ENCODE measurements around the gene FOLR2.
"Not testable (repeated sequence)": the region's sequence is repeated elsewhere in the genome, so short reads cannot be mapped to it uniquely, and the experiment has no call there.

The FOLR2 gene

GRCh38 chr11:72243173-72244059 is 26.8 kb downstream of the FOLR2 start:
- no peak for DNase-seq

DNA sequence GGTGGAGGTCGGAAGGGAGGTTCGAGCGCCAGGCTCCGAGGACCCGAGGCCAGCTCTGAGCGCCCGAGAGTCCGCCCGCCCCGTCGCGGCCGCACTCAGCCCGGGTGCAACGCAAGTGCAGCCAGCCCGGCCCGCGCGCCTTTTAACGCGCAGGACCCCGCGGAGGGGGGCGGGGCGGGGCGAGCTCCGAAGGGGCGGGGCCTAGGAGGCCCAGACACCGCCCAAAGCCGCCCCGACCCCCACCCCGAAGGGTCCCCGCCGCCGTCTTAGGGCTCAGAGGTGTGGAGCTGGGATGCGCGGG is 27.4 kb downstream of the FOLR2 start, which contains the start of gene PHOX2A:
Gene PHOX2A, minus strand, starts transcription at position 117 of the 301 bp plus-strand sequence. CDS start 172 bp downstream, outside the sequence.
- no peak for DNase-seq

DNA sequence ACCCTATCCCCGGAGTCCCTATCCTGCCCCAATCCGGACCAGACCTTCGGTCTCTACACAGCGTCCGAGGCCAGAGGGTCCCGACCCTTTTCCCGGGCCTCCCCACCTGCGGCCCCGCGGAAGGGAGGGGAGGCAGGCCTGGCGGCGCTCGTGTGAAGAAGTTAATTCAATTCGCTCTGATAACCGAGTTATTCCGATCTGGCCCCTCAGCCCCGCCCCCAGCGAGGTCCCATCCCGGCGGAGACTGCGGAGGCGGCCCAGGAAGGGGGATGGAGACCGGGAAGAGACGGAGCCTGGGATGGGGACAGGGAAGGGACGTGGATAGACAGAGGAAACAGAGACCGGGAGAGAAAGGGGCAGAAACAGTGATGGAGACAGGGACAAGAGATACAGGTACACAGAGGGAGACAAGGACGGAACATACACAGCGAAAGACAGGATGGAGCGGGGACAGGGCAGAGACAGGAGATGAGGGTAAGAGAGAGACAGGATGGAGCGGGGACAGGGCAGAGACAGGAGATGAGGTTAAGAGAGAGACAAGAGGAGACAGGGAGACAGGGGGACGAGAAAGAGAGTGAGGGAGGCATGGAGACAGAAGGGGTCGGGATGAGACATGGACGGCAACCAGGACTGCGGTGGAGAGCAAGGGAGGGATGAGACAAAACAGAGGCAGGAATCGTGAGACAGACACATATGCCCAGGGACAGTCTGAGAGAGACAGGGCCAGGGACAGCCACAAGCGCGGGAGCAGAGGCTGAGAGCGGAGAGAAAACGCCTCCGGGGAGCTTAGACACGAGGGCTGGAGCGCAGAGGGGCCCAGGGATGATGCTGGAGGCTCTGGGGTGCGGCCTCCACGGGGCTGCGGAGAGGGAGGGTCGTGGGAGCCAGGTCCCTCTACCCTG is 28.0 kb downstream of the FOLR2 start:
- no peak for DNase-seq

GRCh38 chr11:72245263-72245816 is 28.7 kb downstream of the FOLR2 start:
- no peak for DNase-seq

- DNase-seq = no peak
Measured at GRCh38 chr11:72247584-72247983, 31.0 kb downstream of the FOLR2 start.

- DNase-seq = no peak
Measured at GRCh38 chr11:72249961-72250360, 33.4 kb downstream of the FOLR2 start.

- no peak for DNase-seq
Measured at GRCh38 chr11:72250661-72251464, 34.3 kb downstream of the FOLR2 start.

GRCh38 chr11:72251614-72252013 is 35.0 kb downstream of the FOLR2 start:
- DNase-seq = no peak

DNA sequence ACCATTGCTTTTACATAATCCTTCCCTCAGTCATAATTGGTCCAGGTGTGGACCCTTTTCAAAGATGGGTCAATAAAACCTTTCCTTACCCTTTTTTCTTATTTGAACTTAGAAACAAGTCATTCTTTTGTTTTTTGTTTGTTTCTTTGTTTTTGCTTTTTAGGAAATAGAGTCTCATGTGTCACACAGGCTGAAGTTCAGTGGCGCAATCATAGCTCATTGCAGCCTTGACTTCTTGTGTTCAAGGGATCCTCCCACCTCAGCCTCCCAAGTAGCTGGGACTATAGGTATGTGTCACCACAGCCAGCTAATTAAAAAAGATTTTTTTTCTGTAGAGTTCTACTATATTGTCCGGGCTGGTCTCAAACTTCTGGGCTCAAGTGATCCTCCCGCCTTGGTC is 36.8 kb downstream of the FOLR2 start:
- no peak for DNase-seq

- no peak for DNase-seq
Measured at GRCh38 chr11:72254299-72254993, 37.9 kb downstream of the FOLR2 start.

- no peak for DNase-seq
Measured at GRCh38 chr11:72257570-72257969, 41.0 kb downstream of the FOLR2 start.

- DNase-seq = no peak
Measured at GRCh38 chr11:72259490-72259889, 42.9 kb downstream of the FOLR2 start.

DNA sequence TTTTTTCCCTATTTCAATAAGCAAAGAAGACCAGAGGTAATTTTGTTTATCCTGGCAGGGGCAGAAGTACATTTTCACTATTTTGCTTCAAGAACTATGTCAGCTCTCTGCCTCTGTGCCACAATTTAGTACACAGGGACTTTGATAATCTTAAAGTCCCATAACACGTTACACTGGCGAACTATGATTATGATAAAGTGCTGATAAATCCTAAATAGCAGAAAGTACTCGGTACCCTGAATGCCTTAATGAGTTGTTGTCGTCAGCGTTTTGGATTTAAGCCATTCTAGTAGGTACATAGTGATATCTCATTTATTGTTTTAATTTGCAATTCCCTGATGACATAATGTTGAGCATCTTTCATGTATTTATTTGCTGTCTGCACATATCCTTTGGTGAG is 44.0 kb downstream of the FOLR2 start:
- DNase-seq = no peak

DNA sequence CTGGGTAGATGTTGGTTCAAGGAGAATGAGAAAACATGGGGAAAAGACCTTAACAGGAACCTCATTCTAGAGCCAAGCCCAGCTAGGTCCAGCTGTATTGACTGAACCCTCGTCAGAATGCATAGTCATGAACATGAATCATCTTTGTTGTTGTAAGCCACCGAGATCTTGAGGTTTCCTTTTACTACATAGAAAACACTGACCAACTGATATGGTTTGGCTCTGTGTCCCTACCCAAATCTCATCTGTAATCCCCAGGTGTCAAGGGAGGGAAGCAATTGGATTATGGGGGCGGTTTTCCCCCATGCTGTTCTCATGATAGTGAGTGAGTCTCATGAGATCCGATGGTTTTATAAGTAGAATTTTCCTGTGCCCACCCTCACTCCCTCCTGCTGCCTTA is 46.8 kb downstream of the FOLR2 start:
- no peak for DNase-seq

DNA sequence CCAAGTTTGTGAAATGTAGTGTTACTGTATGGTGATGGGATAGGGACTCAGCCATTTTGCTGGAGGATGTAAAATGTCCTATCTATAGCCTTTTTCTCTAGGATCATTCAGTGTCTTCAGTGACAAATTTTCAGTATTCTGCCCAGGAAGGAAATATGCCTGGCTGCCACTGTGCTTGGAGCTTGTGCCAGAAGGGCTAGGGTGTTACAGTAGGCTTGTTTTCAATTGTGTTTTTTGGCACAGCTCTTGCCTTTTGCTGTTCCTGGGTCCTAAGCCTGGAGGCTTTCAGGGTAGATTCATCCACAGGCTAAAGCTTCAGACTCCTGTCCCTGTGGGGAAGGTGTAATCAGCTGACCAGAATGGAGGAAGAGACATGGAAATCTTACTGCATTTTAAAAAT is 49.4 kb downstream of the FOLR2 start:
- DNase-seq = no peak

- not testable (repeated sequence) for DNase-seq
Measured at GRCh38 chr11:72266960-72267359, 50.4 kb downstream of the FOLR2 start.

- no peak for DNase-seq
Measured at GRCh38 chr11:72267956-72268617, 51.5 kb downstream of the FOLR2 start.

Measured in left hindlimb (tissue), 1 donor.